Tibial nerve (tissue), 4 donors: ENCODE results near the gene SSPN. TPM values are rescaled to one million over a fixed set of nuclear protein-coding genes. Genes with fewer than 3 reads are reported as not detected.
A peak's percentile ranks its signal among the peaks of the same experiment; 100 is the strongest.

ENCODE experiments used
- DNase-seq, 2 donors: peaks; one replicate each; pipeline ENCODE4 v3.0.0-alpha.2; 2019; ENCODE audit warnings: low spot score in 2 of 2
- H3K27ac ChIP-seq, 4 donors: fragments of 200-600 bp; sonication (generic) in 3 of 4; one replicate each; pipeline ENCODE4 v1.5.1; 2017 to 2019; ENCODE audit warnings: mild to moderate bottlenecking in 1 of 4
- H3K27me3 ChIP-seq, 2 donors: fragments of 200-600 bp; sonication (generic) in 1 of 2; one replicate each; pipeline versions ENCODE4 v1.5.1 to v1.6.0; 2017 to 2019
- H3K36me3 ChIP-seq, 3 donors: fragments of 200-600 bp; sonication (generic); one replicate each; pipeline ENCODE4 v1.5.1; 2018 to 2019
- H3K4me1 ChIP-seq, 4 donors: fragments of 200-600 bp; sonication (generic) in 3 of 4; one replicate each; pipeline ENCODE4 v1.5.1; 2017 to 2019
- H3K4me3 ChIP-seq, 4 donors: fragments of 200-600 bp; sonication (generic) in 3 of 4; one replicate each; pipeline ENCODE4 v1.5.1; 2017 to 2019; ENCODE audit warnings: mild to moderate bottlenecking in 1 of 4, moderate library complexity in 1 of 4
- H3K9me3 ChIP-seq, 4 donors: fragments of 200-600 bp; sonication (generic) in 3 of 4; one replicate each; pipeline ENCODE4 v1.5.1; 2017 to 2019
- EP300 ChIP-seq, 2 donors: sonication (generic); formaldehyde crosslinking; IDR thresholded peaks; one replicate each; pipeline ENCODE4 v1.6.1; 2017; ENCODE audit warnings: antibody characterized with exemption in 2 of 2, mild to moderate bottlenecking in 1 of 2
- POLR2A ChIP-seq, 2 donors: fragments of 450-650 bp; IDR thresholded peaks; one replicate each; pipeline ENCODE4 v1.6.1; 2017; ENCODE audit warnings: antibody characterized with exemption in 2 of 2, mild to moderate bottlenecking in 2 of 2, moderate library complexity in 2 of 2
- WGBS, 2 donors: methylation state at CpG; one replicate each; pipeline ENCODE4 v1.1.5; 2018; 5-methylcytosine and 5-hydroxymethylcytosine counted together
- total RNA-seq, 4 donors: library from RNA; depleted of rRNA; stranded (reverse); fragments of >200 nt; gene quantifications; one replicate each; pipeline ENCODE4 v1.1.0, GENCODE V29; 2016
- TF ChIP-seq, protein P1 (sequence below), 5 experiments: fragments of 200-600 bp in 3 of 5; fragments of 450-650 bp in 2 of 5; sonication (generic) in 3 of 5; IDR thresholded peaks; one replicate each; pipeline ENCODE4 v1.5.1; 2016 to 2019; ENCODE audit warnings: antibody characterized with exemption in 5 of 5, mild to moderate bottlenecking in 3 of 5, moderate library complexity in 2 of 5

Gene SSPN
- total RNA-seq, 4 donors from 2014 or later: 19.2 to 54.4 (median 45.2) TPM

DNA sequence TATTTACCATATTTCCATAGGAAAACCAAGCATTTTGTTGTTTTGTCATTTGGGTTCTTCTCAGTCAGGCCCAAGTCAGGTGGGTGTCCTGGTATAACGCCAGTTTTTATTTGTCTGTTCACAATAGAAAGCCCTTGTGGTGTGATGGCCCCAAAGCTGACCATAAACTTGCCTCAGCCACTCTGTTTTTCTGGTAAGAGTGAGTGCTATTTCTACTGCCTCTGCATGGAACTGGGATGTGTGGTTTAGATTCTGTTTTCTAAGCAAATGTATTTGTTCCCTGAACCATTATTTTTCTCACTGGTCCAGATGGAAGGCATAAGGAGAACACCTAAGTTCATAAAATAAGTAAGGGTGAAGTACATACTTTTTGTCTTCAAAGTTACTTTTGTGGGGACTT is 1.8 kb upstream of the SSPN start:
- Histone ChIP-seq H3K36me3 (no peaks in the 10 kb centered on the region), H3K27me3 (no peaks in the 10 kb centered on the region), H3K9me3 (peaks cover 0 to 7% (median 0%) of the 10 kb centered on the region in 4 donors), H3K27ac (no peak overlapping the region), H3K4me3 (no peak overlapping the region), H3K4me1 (peaks cover 0 to 29% (median 13%) of the 10 kb centered on the region in 4 donors)
- TF ChIP-seq POLR2A (IDR thresholded peaks at IDR 0.05): no peak
- no peak for TF ChIP-seq EP300 (IDR thresholded peaks at IDR 0.05)
- TF ChIP-seq, protein P1, sequence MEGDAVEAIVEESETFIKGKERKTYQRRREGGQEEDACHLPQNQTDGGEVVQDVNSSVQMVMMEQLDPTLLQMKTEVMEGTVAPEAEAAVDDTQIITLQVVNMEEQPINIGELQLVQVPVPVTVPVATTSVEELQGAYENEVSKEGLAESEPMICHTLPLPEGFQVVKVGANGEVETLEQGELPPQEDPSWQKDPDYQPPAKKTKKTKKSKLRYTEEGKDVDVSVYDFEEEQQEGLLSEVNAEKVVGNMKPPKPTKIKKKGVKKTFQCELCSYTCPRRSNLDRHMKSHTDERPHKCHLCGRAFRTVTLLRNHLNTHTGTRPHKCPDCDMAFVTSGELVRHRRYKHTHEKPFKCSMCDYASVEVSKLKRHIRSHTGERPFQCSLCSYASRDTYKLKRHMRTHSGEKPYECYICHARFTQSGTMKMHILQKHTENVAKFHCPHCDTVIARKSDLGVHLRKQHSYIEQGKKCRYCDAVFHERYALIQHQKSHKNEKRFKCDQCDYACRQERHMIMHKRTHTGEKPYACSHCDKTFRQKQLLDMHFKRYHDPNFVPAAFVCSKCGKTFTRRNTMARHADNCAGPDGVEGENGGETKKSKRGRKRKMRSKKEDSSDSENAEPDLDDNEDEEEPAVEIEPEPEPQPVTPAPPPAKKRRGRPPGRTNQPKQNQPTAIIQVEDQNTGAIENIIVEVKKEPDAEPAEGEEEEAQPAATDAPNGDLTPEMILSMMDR (IDR thresholded peaks at IDR 0.05): no peak
- 64 to 86% methylated on average over 1 of the region's 1 CpG for WGBS, 2 donors
- no peak for DNase-seq

DNA sequence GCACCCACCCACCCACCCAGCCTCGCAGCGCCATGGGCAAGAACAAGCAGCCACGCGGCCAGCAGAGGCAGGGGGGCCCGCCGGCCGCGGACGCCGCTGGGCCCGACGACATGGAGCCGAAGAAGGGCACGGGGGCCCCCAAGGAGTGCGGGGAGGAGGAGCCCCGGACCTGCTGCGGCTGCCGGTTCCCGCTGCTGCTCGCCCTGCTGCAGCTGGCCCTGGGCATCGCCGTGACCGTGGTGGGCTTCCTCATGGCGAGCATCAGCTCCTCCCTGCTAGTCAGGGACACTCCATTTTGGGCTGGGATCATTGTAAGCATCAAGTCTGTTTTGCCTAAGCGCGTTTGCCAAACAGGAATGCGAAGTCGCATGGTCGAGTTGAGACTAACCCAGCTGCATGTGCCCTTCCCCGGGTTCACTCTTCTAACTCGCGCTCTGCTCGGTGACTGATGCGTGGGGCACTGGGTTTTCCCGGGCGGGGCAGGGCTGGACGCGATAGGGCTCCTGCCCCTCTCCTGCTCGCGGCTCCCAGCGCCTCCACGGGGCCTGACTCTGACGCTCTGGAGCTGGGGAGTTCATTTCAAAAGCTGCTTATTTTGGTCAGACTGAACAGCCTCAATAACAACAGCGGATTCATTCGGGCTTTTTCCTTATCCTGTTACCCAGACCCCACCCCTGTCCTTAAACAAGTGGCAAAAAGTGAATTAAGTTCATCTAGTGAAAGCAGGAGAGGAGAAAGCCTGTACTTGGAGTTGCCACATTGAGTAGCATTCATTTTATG is 458 bp downstream of the SSPN start:
- TF ChIP-seq EP300 (IDR thresholded peaks at IDR 0.05) (peak in 1 of 2 donors; percentile 30), POLR2A (IDR thresholded peaks at IDR 0.05) (peak in 1 of 2 donors; percentile 25)
- TF ChIP-seq, protein P1 (IDR thresholded peaks at IDR 0.05): no peak
- H3K4me3 ChIP-seq: peak overlapping the region; percentile 46 to 67 (median 60)
- peaks cover 0 to 41% (median 13%) of the 10 kb centered on the region in 4 donors for H3K4me1 ChIP-seq
- DNase-seq: peak; percentile 29 to 34
- H3K27me3 ChIP-seq: no peaks in the 10 kb centered on the region
- peak overlapping the region; percentile 75 to 94 (median 84) for H3K27ac ChIP-seq
- WGBS, 2 donors: 0% methylated on average over 19 to 26 of the region's 45 CpGs
- no peaks in the 10 kb centered on the region for H3K36me3 ChIP-seq
- no peaks in the 10 kb centered on the region for H3K9me3 ChIP-seq

DNA sequence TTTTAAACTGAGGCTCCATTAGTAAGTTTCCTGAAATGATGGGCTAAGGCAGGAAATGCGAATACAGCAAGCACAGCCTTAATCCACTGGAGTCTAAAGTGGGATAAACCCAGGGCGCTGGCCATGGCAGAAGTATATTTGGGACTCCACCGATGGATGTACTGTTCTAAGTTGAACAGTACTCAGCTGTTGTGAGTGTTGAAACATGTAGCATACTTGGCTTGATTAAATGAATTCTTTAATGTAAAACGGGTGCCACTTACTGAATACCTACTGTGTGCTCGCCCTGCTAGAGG is 996 bp downstream of the SSPN start:
- H3K9me3 ChIP-seq: no peaks in the 10 kb centered on the region
- TF ChIP-seq, protein P1 (IDR thresholded peaks at IDR 0.05): no peak
- no peak for TF ChIP-seq EP300 (IDR thresholded peaks at IDR 0.05)
- no peak for TF ChIP-seq POLR2A (IDR thresholded peaks at IDR 0.05)
- peak overlapping the region; percentile 75 to 94 (median 84) for H3K27ac ChIP-seq
- peaks cover 0 to 41% (median 13%) of the 10 kb centered on the region in 4 donors for H3K4me1 ChIP-seq
- H3K4me3 ChIP-seq: peak overlapping the region; percentile 46 to 67 (median 60)
- 18 to 19% methylated on average over 5 of the region's 5 CpGs for WGBS, 2 donors
- no peak for DNase-seq
- H3K36me3 ChIP-seq: no peaks in the 10 kb centered on the region
- H3K27me3 ChIP-seq: no peaks in the 10 kb centered on the region

DNA sequence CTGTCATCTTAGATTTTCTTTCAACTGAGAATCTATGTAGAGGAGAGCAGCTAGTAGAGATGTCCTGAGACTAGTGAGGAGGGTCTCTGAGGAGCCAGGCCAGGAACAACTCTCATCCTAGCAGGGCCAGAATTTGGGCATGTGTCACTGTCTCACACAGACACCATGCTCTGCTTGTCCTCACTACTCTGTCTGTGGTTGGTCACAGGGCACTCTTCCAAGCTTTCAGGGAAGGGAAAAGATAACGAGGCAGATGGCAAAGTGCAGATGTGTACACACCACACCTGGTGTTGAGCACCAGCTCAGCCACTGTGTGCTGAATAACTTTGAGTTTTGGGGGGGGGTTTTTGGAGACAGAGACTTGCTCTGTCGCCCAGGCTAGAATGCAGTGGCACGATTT is 2.5 kb downstream of the SSPN start:
- DNase-seq: no peak
- H3K36me3 ChIP-seq: no peaks in the 10 kb centered on the region
- 82 to 85% methylated on average over 3 of the region's 3 CpGs for WGBS, 2 donors
- H3K4me3 ChIP-seq: no peak overlapping the region
- H3K9me3 ChIP-seq: no peaks in the 10 kb centered on the region
- peaks cover 0 to 41% (median 13%) of the 10 kb centered on the region in 4 donors for H3K4me1 ChIP-seq
- H3K27ac ChIP-seq: peak overlapping the region in 3 of 4 donors; percentile 82 to 94 (median 87)
- TF ChIP-seq, protein P1 (IDR thresholded peaks at IDR 0.05): no peak
- no peak for TF ChIP-seq EP300 (IDR thresholded peaks at IDR 0.05)
- no peak for TF ChIP-seq POLR2A (IDR thresholded peaks at IDR 0.05)
- H3K27me3 ChIP-seq: no peaks in the 10 kb centered on the region

DNA sequence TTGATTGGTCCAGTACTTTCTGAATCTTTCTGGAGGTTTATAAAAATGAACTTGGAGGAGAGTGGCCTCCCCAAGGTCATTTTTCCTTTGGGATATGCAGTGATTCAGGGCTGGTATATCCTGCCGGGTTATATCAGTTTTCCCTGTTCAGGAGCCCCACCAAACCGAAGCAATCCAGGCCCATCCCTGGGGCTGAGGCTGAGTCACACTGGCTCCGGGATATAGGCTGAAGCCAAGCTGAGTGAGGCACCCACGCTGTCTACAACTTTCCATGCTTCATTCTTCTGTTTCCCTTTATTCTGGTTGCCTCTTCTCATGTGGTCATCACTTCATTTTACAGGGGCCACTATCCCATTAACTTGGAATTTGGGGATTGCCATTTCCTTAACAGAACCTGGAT is 3.4 kb downstream of the SSPN start:
- TF ChIP-seq POLR2A (IDR thresholded peaks at IDR 0.05): no peak
- TF ChIP-seq EP300 (IDR thresholded peaks at IDR 0.05): no peak
- TF ChIP-seq, protein P1 (IDR thresholded peaks at IDR 0.05): no peak
- 52 to 56% methylated on average over 4 of the region's 4 CpGs for WGBS, 2 donors
- Histone ChIP-seq H3K9me3 (no peaks in the 10 kb centered on the region), H3K27ac (peak overlapping the region in 2 of 4 donors; percentile 87 to 94), H3K27me3 (no peaks in the 10 kb centered on the region), H3K4me1 (peaks cover 0 to 41% (median 13%) of the 10 kb centered on the region in 4 donors), H3K36me3 (no peaks in the 10 kb centered on the region), H3K4me3 (no peak overlapping the region)
- DNase-seq: no peak
